Hepatocyte (in vitro differentiated cells): ENCODE data around the gene PRKG1. TPM values are rescaled to one million over a fixed set of nuclear protein-coding genes. Genes with fewer than 3 reads are reported as not detected.

Source experiments
- DNase-seq: peaks from one replicate; pipeline ENCODE4 v3.0.0-alpha.2; 2016; ENCODE audit warnings: low spot score
- H2AFZ ChIP-seq: fragments of 200-600 bp; sonication (generic); 2 replicates; pipeline ENCODE4 v1.6.0; 2016; ENCODE audit warnings: antibody characterized with exemption, mild to moderate bottlenecking
- H3K27ac ChIP-seq: fragments of 200-600 bp; sonication (generic); 2 replicates; pipeline ENCODE4 v1.5.1; 2016; ENCODE audit warnings: mild to moderate bottlenecking
- H3K27me3 ChIP-seq: fragments of 200-600 bp; sonication (generic); 2 replicates; pipeline ENCODE4 v1.6.1; 2016
- H3K36me3 ChIP-seq: fragments of 200-600 bp; sonication (generic); replicated peaks from 2 replicates; pipeline ENCODE4 v1.5.1; 2016; ENCODE audit warnings: low read depth; ENCODE audit not compliant: insufficient read depth
- H3K4me1 ChIP-seq: fragments of 200-600 bp; sonication (generic); 2 replicates; pipeline ENCODE4 v1.5.1; 2016; ENCODE audit warnings: mild to moderate bottlenecking, moderate library complexity; ENCODE audit not compliant: insufficient read depth
- H3K4me2 ChIP-seq: fragments of 200-600 bp; sonication (generic); 2 replicates; pipeline ENCODE4 v1.6.0; 2016
- H3K4me3 ChIP-seq: fragments of 200-600 bp; sonication (generic); 2 replicates; pipeline ENCODE4 v1.5.1; 2016; ENCODE audit warnings: mild to moderate bottlenecking
- H3K79me2 ChIP-seq: fragments of 200-600 bp; sonication (generic); 2 replicates; pipeline ENCODE4 v1.6.0; 2017; ENCODE audit warnings: mild to moderate bottlenecking
- H3K9me2 ChIP-seq: fragments of 200-600 bp; sonication (generic); replicated peaks from 2 replicates; pipeline ENCODE4 v1.6.0; 2017; ENCODE audit warnings: mild to moderate bottlenecking; ENCODE audit not compliant: insufficient read depth
- H3K9me3 ChIP-seq: fragments of 200-600 bp; sonication (generic); 2 replicates; pipeline ENCODE4 v1.5.1; 2016; ENCODE audit warnings: low read depth, mild to moderate bottlenecking
- H4K20me1 ChIP-seq: fragments of 200-600 bp; sonication (generic); 2 replicates; pipeline ENCODE4 v1.6.0; 2016; ENCODE audit warnings: mild to moderate bottlenecking; ENCODE audit not compliant: insufficient read depth, poor library complexity, severe bottlenecking
- CTCF ChIP-seq: fragments of 200-600 bp; sonication (generic); IDR thresholded peaks from 2 replicates; pipeline ENCODE4 v1.5.1; 2016; ENCODE audit warnings: antibody characterized with exemption, mild to moderate bottlenecking; ENCODE audit not compliant: poor library complexity
- EZH2 ChIP-seq: fragments of 200-600 bp; sonication (generic); IDR thresholded peaks from 2 replicates; pipeline ENCODE4 v1.6.1; 2016; ENCODE audit warnings: antibody characterized with exemption, mild to moderate bottlenecking, borderline replicate concordance
- EZH2phosphoT487 ChIP-seq: fragments of 200-600 bp; sonication (generic); IDR thresholded peaks from one replicate; pipeline ENCODE4 v1.6.1; 2018; ENCODE audit warnings: antibody characterized with exemption, mild to moderate bottlenecking, low read depth, moderate library complexity; ENCODE audit not compliant: unreplicated experiment, severe bottlenecking
- WGBS: methylation state at CpG from one replicate; pipeline ENCODE4 v1.1.6; 2016; ENCODE audit warnings: low lambda C conversion rate; ENCODE audit errors: missing lambda C conversion rate; 5-methylcytosine and 5-hydroxymethylcytosine counted together
- polyA plus RNA-seq: library from polyadenylated mRNA; unstranded; fragments of >200 nt; fragmentation: Nextera tagmentation; extraction: Ambion mirVana; gene quantifications from 2 replicates; pipeline ENCODE4 v1.2.1, GENCODE V29; 2016
- total RNA-seq: library from RNA; depleted of rRNA; stranded (reverse); fragments of >200 nt; gene quantifications from 2 replicates; pipeline ENCODE4 v1.2.3, GENCODE V29; 2014

PRKG1 gene
- total and polyA plus RNA-seq, 2 experiments from 2014 or later, result 4.0 to 8.1 TPM

- Histone ChIP-seq H3K79me2 (no peaks in the 10 kb centered on the region), H3K27me3 (no peaks in the 10 kb centered on the region), H3K9me3 (no peaks in the 10 kb centered on the region), H3K4me2 (peak overlapping the region; percentile 53), H3K9me2 (no peaks in the 10 kb centered on the region), H3K36me3 (no peaks in the 10 kb centered on the region), H3K4me1 (peaks cover 7% of the 10 kb centered on the region), H2AFZ (no peak overlapping the region), H3K4me3 (no peak overlapping the region), H4K20me1 (no peaks in the 10 kb centered on the region), H3K27ac (peak overlapping the region; percentile 77)
- TF ChIP-seq EZH2 (no peak), CTCF (no peak), EZH2phosphoT487 (no peak)
- DNase-seq, result peak; percentile 8
- WGBS, result 50% methylated on average over 5 of the region's 5 CpGs
Observed at GRCh38 chr10:51224671-51225161, 150.4 kb downstream of the PRKG1 start.

DNA sequence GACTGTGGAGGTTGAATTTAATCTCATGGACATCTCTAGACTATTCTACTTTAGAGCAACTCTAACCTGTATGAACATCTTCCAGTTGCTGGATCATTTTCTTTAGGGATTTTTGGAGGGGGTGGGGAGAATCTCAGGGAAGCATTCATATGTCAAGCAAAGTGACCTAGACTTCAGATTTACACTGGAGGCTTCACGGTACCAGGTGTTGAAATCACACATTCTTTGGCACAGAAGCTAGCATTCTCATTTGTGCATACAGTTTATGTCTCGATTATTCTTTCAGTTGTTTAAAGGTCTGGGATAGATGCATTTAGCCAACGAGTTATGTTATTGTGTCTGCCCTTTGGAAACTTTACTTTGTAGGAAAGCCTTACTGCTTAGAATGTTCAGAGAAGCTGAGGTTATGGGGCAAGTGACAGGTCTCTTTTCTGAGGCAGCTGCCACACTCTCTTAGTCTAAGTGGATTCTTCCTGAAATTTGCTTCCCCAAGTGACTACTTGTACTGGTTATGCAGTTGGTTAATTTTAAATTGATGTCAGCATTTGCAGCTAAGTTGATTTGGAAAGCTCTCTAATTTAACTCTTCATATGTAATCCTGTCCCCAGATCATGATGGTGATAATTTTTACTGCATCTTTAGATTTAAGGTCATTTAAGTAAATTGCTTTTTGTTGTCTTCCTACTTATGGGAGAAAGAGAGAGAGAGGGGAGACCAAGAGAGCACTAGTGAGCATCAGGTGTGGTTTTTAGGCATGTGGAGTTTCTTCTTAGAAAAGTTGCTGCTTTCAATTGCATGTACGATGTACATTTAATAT lies 153.8 kb downstream of the PRKG1 start:
- 78% methylated on average over 4 of the region's 4 CpGs for WGBS
- no peak for TF ChIP-seq CTCF
- TF ChIP-seq EZH2phosphoT487, result no peak
- no peak for TF ChIP-seq EZH2
- H3K4me2 ChIP-seq, result no peak overlapping the region
- H3K27ac ChIP-seq, result no peak overlapping the region
- H3K4me1 ChIP-seq, result peaks cover 17% of the 10 kb centered on the region
- H3K9me2 ChIP-seq, result no peaks in the 10 kb centered on the region
- H3K27me3 ChIP-seq, result no peaks in the 10 kb centered on the region
- no peak overlapping the region for H3K4me3 ChIP-seq
- H3K9me3 ChIP-seq, result no peaks in the 10 kb centered on the region
- H3K36me3 ChIP-seq, result no peaks in the 10 kb centered on the region
- no peak overlapping the region for H2AFZ ChIP-seq
- no peaks in the 10 kb centered on the region for H4K20me1 ChIP-seq
- H3K79me2 ChIP-seq, result no peaks in the 10 kb centered on the region
- DNase-seq, result no peak

- no peaks in the 10 kb centered on the region for H3K9me2 ChIP-seq
- H3K4me3 ChIP-seq, result no peak overlapping the region
- no peaks in the 10 kb centered on the region for H3K79me2 ChIP-seq
- no peaks in the 10 kb centered on the region for H3K9me3 ChIP-seq
- H2AFZ ChIP-seq, result no peak overlapping the region
- no peaks in the 10 kb centered on the region for H3K36me3 ChIP-seq
- H3K27ac ChIP-seq, result no peak overlapping the region
- H3K4me2 ChIP-seq, result no peak overlapping the region
- no peak for DNase-seq
- no peaks in the 10 kb centered on the region for H3K27me3 ChIP-seq
- H4K20me1 ChIP-seq, result no peaks in the 10 kb centered on the region
- no peak for TF ChIP-seq EZH2
- WGBS, result 68% methylated on average over 4 of the region's 4 CpGs
- H3K4me1 ChIP-seq, result peaks cover 17% of the 10 kb centered on the region
Observed at GRCh38 chr10:51228714-51229100, 154.4 kb downstream of the PRKG1 start.

GRCh38 chr10:51230887-51231585 lies 156.7 kb downstream of the PRKG1 start:
- H3K9me3 ChIP-seq, result no peaks in the 10 kb centered on the region
- no peak overlapping the region for H3K27ac ChIP-seq
- no peak overlapping the region for H3K4me2 ChIP-seq
- H3K4me1 ChIP-seq, result peaks cover 10% of the 10 kb centered on the region
- TF ChIP-seq CTCF, result no peak
- no peak for TF ChIP-seq EZH2phosphoT487
- TF ChIP-seq EZH2, result no peak
- no peak for DNase-seq
- no peak overlapping the region for H2AFZ ChIP-seq
- H3K79me2 ChIP-seq, result no peaks in the 10 kb centered on the region
- no peaks in the 10 kb centered on the region for H3K36me3 ChIP-seq
- no peaks in the 10 kb centered on the region for H4K20me1 ChIP-seq
- no peaks in the 10 kb centered on the region for H3K9me2 ChIP-seq
- no peak overlapping the region for H3K4me3 ChIP-seq
- H3K27me3 ChIP-seq, result no peaks in the 10 kb centered on the region
- WGBS, result 72% methylated on average over 5 of the region's 5 CpGs
